DMS53 (cell line): ENCODE results near the gene ONECUT2.
"Not testable (repeated sequence)": the region's sequence is repeated elsewhere in the genome, so short reads cannot be mapped to it uniquely, and the experiment has no call there.

Experiments
- DNase-seq: peaks from one replicate; lab custom pipeline; 2025; lab: John Stamatoyannopoulos, UW

Gene ONECUT2

DNA sequence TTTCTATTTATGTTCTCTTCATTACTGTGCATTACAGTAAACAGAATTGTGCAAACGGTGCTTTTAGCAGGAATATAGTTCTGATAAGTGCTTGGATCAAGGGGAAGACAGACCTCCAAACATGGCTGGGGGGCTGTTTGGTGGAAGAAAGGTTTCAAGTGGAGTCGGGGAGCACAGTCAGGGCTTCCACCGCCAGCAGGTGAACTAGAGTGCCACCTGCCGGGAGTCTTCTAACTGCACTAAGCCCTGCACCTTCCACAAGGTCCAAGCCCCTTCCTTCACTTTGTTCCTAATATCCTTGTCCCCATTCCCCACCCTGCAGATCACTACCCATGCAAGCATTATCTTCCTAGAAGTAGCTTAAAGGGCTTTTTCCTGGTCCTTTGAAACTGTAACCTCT is 11.1 kb downstream of the ONECUT2 start:
- peak; percentile 75 for DNase-seq

DNA sequence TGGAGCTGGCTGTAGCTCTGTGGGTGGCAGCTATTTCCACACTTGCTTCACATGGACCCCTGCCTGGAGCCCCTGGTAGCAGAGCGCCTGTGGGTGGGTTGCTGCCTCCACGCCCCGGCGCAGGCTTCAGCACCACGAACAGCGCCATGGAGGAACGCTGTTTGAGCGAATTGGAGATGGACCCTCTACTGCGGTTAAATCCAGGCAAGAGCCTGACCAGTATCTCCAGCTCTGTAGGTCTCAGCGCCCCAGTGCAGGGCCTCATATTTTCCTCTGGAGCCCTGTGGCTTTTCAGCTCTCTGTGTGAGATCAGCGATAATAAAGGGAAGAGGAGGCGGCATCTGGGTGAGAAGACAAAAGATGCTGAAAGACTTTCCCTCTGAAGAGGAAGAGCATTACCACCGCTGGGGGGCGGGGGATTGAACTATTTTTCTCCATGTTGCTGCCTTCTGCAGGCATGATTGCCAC is 12.0 kb downstream of the ONECUT2 start:
- no peak for DNase-seq

DNA sequence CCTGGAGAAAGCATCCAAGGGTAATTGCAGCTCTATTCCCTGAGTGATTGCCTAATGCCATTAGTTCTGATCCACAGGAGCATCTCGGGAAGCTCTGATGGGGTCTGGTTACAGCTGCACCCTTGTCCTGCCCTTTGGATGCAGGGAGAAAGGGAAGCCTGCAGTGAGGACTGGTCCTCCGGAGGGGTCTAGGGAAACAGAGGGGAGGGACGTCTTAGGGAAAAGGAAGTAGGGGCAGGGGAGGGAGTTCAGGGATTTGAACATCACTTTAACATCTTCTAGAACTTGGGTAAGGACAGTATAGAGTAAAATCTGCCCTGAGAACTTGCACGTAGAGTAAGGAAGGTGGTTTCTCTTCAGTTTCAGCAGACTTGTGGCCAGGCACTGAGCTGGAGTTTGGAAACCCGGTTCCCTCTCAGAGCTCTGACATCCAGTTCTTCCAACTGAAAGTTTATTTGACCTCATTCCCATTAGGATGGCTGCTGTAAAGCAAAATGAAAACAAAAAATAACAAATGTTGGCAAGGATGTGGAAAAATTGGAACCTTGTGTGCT is 20.5 kb downstream of the ONECUT2 start:
- no peak for DNase-seq

DNA sequence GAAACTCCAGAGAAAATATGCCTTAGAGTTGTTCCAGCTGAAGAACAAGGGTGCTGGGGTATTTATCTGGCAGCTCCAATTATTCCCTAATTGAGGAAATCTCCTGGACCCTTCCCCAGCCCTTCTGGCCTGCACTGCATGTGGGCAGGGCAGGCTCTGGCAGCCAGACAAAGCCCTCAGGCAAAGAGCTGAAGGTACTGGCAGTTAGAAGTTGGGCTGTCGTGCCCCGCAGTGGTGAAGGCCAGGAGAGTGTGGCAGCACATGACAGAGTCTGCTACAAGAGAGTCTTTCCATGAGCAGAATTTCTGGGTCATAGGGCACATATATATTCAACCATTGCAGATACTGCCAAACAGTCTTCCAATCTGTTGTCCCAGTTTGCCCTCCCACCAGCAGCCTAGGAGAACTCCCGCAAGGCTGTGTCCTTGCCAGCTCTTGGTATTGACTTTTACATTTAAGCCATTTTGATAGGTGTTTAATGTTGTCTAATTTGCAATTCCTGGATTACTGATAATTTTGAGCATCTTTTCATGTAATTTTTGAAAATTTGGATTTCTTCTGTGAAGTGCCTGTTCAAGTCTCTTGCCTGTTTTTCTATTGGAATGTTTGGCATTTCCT is 26.6 kb downstream of the ONECUT2 start:
- no peak for DNase-seq

DNA sequence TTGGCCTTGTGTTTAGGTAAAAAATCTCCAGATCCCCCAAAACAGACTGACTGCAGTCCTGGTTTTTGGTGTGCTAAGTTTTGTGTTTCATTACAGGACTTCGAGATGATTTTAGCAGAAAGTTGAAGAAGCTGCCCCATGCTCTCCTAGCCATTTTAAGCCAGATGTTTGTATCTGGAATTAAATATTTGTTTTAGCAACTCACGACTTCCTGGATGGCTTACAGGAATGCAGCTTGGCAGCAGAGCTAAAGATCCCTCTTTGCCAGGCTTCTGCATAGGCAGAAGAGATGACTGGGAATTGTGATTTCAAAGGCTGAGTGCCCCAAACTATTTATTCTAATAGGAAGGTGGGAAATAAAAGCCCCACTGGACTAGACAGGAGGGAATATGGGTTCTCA is 31.1 kb downstream of the ONECUT2 start:
- DNase-seq = peak; percentile 73

DNA sequence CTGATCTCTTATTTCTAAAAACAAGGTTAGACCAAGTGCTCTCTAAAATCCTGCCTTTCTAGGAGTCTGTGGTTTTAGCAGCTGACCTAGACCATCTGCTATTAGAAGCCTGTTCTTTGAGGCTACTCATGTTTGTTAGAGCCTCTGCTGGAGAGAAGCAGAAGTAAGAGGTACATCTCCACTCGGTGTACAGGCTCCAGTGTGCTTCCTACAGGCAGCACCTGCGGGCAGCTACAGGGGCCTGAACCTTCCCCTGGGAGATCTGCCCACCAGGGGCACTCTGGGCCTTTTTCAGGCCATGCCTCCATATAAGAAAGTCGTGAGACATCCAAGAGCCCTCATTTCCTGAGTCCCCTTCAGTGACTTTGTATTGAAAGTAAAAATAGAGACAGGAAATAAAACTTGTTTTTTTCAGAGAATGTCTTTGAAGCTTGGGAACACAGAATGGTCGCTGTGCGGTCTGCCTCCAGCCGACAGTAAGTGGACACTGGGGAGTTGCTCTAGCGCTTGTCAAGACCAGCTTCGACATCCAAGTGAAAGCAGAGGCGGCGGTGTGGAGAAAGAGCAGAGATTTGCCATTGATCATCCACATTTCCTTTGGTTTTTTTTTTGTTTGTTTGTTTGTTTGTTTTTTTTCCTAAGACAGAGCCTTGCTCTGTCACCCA is 31.7 kb downstream of the ONECUT2 start:
- peak; percentile 79 for DNase-seq

DNA sequence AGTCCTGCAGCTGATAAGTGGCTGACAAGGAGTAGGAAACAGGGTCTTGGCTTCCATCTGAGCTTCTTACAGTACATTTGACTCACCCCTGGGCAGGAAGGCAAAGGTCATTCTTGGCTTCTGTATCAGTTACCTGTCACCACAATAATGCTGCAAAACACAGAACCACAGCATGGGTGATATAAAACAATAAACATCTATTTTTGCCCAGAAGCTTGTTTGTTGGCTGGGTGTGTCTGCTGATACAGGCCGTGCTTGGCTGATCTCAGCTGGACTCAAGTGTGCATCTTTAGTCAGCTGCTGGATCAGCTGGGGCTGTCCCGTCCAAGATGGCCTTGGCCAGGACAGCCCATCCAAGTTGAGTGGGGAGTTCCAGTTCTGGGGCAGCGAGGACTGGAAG is 34.7 kb downstream of the ONECUT2 start:
- DNase-seq = peak; percentile 38

DNA sequence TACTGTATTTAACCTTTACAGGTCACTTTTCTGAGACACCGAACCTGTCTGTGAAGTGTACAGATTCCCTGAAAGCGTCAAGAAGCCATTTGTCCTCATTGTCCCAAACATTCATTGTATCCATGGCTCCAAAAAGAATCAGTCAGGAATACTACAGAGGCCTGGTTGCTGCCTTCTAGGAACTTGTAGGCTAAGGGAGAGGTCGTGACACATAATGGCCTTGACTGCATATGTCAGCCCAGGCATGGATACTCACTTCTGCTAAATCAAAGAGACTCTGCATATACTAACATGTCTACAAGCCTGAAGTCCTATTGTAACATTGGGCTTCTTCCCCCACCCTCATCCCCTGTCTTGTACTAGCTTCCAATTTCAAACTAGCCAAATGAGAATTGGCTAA is 40.2 kb downstream of the ONECUT2 start:
- no peak for DNase-seq

DNA sequence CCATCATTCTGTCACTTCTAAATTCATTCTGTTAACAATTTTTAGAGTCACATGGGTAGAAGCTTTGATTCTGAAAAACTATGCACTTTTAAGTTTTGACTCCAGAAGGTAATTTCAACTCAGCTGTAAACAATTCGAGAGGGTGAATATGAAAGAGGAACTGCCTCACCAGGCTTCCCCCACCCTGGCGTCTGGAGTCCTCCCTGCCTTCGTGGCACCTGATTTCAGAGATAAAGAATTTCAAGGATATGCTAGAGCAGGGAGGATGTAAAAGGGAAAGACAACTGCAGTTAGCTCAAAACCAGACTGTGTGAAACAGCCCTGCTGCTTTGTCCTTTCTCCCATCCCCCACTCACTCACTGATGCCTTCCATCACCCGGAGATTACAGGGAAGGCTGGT is 40.7 kb downstream of the ONECUT2 start:
- no peak for DNase-seq

DNA sequence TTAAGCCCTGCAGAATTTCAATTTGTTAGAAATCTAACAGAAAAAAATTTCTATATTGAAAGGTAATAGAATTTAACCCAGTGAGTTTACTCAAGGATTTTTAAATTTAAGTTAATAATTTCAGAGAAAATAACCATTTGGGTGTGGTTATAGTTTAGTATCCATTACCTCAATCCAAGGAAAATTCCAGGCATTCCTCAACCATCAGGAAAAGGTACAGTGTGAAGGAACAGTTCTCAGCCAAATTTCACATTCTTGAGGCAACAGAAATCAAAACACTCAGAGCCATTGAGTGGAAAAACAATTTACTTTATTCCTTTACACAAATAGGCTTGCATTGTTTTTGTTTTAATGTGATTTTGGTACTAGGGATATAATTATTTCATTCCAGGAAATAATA is 45.6 kb downstream of the ONECUT2 start:
- no peak for DNase-seq

DNA sequence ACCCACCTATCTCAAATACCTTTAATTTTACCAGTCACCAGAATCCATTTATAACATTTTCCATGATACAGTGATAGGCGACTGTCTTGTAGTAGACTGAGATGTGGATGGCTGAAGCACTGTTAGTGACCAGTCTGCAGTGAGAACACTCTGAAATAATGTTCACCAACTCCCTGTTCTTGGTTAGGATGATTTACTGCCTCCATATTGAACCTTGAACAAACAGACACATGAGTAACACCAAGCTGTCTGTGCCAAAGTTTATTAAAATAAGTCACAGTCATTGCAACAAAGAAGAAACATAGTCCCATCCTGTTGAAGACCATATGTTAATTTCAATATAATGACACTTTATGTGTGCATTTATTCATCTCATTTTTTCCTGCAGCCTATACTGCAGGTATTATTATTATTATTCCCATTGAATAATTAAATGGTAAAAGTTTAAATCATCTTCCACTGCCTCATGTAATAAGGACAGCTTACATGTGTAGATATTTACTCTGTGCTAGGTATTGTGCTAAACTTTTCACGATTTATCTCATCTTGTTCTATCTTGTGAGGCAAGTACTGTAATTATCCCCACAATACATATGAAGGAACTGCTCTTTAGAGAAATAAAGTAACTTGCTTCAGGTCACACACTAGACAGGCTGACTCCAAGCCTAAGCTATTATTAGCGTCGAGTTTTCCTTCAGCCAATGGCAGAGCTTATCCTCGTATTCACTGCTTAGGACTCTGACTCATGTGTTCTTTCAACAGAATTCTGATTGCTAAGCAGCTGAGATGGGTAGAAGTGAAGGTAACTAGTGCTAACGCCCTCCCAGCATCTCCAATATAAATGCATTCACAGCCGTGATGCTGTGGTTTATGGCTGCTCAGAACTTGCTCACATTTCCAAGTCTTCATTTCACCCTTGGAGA is 62.5 kb downstream of the ONECUT2 start:
- no peak for DNase-seq

DNA sequence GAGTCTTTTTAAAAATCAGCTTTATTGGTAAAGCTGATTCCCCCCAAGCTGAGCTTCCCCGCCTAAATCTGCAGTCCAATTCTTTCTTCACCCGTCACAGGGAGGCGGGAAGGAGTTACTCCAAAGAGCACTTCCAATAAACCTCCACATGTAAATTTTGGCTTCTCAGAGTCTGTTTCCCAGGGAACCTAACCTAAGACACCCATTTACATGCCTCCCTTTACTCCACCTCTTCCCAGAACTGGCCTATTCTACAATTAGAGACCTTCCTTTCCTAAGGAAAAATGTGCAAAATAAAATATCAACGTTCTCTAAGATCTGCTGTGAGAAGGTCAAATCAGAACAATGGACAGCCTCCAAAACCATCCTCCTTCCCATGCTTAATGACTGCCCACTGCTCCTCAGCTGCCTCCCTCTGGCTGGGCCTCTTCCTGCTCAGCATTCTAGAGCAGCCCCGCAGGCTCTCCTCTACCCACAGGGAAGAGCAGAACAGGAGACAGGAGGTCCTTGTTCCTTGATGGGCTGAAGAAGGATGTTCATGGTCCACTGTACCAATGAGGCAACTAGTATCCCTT is 63.6 kb downstream of the ONECUT2 start:
- no peak for DNase-seq

DNA sequence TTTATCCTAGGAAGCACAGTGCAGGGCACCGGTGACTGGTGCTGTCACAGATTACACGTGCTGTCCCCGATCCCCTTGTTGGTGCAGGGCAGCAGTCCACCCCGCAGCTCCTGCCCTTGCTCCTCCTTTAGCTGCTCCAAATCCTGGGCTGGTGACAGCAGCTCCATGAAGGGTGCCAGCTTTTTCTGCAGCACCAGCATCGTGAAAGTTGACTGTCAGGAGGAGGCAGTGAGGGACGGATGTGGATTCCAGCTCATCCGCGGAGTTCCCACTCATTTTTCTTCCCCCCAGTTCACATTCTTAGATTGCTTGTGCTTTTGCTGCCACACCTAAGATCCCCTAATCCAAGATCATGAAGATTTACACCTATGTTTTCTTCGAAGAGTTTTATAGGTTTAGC is 67.5 kb downstream of the ONECUT2 start:
- DNase-seq = no peak

DNA sequence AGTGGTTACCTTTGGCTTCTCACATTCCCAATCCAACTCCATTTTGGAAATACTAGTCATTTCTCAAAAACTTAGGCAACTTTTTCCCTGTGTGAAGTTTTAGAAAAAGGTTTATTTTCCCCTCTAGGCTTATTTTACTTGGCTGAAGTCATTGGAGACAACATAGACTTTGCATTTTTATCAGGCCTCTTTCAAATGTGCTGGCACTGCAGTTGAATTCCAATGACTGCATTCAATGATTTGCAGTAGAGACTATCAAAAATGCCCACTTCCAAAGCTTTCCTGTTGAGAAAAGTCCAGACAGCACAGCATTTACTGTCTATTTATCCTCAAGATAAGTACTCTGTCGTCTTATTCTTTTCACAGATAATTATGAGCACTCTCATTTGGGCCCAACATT is 70.1 kb downstream of the ONECUT2 start:
- DNase-seq = no peak

DNA sequence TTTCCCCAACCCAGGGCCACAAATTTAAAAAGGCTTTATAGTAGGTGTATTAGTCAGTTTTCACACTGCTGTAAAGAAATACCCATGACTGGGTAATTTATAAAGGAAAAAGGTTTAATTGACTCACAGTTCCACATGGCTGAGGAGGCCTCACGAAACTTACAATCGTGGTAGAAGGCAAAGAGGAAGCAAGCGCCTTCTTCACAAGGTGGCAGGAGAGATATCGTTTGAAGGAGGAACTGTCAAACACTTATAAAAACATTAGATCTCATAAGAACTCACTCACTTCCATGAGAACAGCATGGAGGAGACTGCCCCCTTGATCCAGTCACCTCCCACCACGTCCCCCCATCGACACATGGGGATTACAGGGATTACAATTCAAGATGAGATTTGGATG is 80.9 kb downstream of the ONECUT2 start:
- DNase-seq = no peak

DNA sequence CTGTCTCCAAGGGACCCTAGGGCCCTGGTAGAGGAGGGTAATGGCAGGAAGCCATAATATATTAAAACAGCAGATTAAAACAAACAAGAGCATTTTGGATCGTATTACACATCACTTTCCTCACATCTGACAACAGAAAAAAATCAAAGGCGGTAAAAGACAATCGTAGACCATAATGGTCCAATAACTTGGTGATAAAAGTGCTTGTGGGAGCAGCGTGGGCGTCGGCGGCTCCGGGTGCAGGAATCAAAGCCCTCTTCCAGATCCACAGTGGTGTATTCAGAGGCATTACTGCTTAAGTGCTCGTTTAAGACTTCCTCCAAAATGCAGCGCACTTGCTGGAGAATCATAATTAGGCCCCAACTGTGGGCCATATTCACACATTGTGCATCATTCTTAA is 83.4 kb downstream of the ONECUT2 start:
- no peak for DNase-seq

DNA sequence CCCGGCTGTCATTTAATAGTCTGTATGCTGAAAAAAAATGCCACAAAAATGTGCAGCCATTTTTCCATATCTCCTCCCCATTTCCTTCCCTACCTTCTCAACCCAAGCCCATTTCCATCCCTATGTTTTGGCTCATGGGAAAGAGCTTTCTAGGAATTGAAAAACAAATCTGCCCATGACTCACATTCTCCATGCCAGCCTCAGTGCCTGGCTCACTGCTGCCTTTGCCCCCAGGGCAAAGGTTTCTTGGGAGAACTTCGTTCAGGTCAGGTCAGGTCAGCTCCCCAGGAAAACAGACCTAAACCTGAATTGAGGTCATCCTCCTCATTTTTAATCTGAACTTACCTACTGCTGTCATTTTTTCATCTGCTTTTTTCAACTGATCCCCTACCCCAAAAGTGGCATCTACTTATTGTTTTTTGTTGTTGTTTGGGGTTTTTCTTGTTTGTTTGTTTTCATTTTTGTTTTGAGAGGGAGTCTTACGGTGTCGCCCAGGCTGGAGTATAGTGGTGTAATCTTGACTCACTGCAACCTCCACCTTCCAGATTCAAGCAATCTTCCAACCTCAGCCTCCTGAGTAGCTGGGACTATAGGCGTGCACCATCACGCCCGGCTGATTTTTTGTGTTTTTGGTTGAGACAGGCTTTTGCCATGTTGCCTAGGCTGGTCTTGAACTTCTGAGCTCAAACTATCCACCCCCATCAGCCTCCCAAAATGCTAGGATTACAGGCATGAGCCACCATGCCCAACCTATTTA is 84.7 kb downstream of the ONECUT2 start:
- DNase-seq = no peak

DNA sequence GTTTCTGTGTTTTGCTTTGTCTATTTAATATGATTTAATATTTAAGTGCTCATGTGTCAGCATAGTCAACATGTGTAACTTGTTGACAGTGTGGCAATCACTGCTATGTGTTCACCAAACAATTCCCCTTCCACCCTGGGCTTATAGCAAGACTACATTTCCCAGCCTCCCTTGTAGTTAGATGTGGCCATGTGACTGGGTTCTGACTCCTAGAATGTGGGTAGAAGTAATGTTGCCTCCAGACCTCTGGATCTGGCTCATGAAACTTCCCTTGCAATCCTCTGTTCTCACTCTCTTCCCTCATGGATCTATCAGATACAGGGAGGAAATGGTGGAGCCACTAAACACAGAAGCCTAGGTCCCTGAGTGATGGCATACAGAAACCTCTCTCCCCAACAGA is 87.2 kb downstream of the ONECUT2 start:
- DNase-seq = not testable (repeated sequence)

DNA sequence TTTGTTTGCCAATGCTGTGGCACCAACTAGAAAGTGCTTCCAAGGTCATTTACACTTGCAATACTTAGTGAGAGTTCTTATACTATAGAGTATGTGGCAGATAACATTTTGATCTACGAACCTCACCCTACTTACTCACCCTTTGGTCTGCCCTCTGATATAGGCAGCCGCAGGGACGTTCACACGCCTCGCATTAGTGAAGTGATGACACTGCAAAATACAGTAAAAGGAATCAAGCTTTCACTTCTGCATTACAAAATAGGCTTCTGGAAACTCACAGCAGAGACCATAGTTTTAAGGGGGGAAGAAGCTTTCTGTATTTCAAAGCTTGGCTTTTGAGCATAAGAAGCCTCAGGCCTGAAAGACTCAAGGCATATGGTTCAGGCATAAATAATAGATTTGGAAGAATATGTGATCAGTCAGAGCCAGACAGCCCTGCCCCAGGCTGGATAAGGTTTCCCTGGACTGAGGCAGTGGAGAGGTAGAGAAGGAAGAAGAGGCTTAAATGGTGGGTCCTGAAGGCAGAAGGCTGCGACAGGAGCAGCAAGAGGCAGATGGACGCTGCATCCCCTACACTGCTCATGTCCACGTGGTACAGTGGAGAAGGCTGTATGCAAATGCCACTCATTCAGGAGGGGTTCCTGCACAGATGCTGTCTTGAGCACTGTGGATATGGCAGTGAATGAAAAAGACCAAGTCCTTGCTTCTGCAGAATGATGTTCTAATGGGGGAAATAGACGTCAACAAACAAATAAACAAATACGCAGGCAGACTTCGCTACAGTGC is 88.2 kb downstream of the ONECUT2 start:
- no peak for DNase-seq

DNA sequence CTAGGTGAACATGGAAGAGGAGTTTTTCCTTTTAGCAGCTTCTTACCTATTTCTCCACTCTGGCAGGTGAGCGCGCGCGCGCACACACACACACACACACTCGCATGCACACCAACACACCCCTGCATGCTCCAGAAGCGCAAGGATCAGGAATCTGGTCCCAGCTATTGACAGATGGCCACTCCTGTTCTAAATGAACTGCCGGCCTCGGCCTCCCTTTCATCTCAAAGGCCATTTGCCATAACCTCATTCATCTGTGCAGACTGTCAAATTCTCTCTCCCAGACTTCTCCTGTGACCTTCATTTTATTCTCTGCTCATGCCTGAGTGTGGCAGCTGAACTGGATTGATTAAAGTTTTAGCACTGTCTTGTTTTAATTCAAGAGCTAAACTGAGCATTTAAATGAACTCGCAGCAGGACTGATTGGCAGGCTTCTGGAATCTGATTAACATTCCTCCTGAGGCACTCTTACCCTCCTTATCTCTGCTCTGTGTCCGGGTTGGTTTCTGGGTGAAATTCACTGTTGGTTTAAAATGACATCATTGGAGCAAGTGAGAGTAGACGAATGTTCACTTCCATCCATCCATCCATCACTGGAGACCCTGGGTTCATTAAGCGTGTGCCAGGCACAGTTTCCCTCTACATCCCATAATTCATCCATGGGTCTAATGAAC is 92.5 kb downstream of the ONECUT2 start:
- DNase-seq = no peak
